Astrocyte of the cerebellum (primary cell): ENCODE measurements around the gene DOK7.
"Not testable (repeated sequence)": the region's sequence is repeated elsewhere in the genome, so short reads cannot be mapped to it uniquely, and the experiment has no call there.

ENCODE experiments used
- DNase-seq: peaks from one replicate; pipeline ENCODE4 v3.0.0-alpha.2; 2011; ENCODE audit warnings: low read depth
- H3K4me3 ChIP-seq: 2 replicates; pipeline ENCODE4 v1.5.1; 2011; ENCODE audit warnings: mild to moderate bottlenecking, low read depth, low read length, moderate library complexity
- CTCF ChIP-seq: IDR thresholded peaks from 2 replicates; pipeline ENCODE4 v1.5.1; 2012; ENCODE audit warnings: low read length, low read depth, moderate library complexity, mild to moderate bottlenecking; ENCODE audit errors: missing control alignments
- in situ Hi-C: cut with HindIII; loops from 2 replicates; pipeline ENCODE4 v1.10.0; 2017; ENCODE audit warnings: low sequenced_read_pairs

The DOK7 gene

GRCh38 chr4:3511187-3511586 is 48.1 kb downstream of the DOK7 start:
- in situ Hi-C loops: no loop called here
- no peak for TF ChIP-seq CTCF
- no peak overlapping the region for H3K4me3 ChIP-seq
- DNase-seq: no peak

GRCh38 chr4:3511601-3512000 is 48.5 kb downstream of the DOK7 start:
- DNase-seq, in situ Hi-C loops, H3K4me3 ChIP-seq: not testable (repeated sequence)

- no peak for DNase-seq
- in situ Hi-C loops: no loop called here
- H3K4me3 ChIP-seq: no peak overlapping the region
- no peak for TF ChIP-seq CTCF
Measured at GRCh38 chr4:3512279-3512678, 49.2 kb downstream of the DOK7 start.

GRCh38 chr4:3512719-3513118 is 49.6 kb downstream of the DOK7 start:
- in situ Hi-C loops: no loop called here

GRCh38 chr4:3513807-3514206 is 50.7 kb downstream of the DOK7 start:
- no peak overlapping the region for H3K4me3 ChIP-seq
- no peak for DNase-seq
- TF ChIP-seq CTCF: no peak
- in situ Hi-C loops: no loop called here

More at GRCh38 chr4:3512719-3513118, 49.6 kb downstream of the DOK7 start:
- no peak for TF ChIP-seq CTCF
- no peak overlapping the region for H3K4me3 ChIP-seq
- no peak for DNase-seq

- TF ChIP-seq CTCF: no peak
- in situ Hi-C loops: no loop called here
- DNase-seq: no peak
- no peak overlapping the region for H3K4me3 ChIP-seq
Measured at GRCh38 chr4:3514221-3514780, 51.2 kb downstream of the DOK7 start.

GRCh38 chr4:3514806-3515501 is 51.8 kb downstream of the DOK7 start:
- no peak for DNase-seq
- in situ Hi-C loops: no loop called here
- peak; percentile 34 for TF ChIP-seq CTCF
- no peak overlapping the region for H3K4me3 ChIP-seq
